Stimulated activated memory B cell treated with anti-CD40 and anti-IgM and Interleukin-4, amounts not matched to agents 10 μg/mL and 1 μg/mL and 100 μg/mL, for 72 hours (primary cell): ENCODE data around the gene LYSMD4.

Experiments used
- ATAC-seq: fragments of 150-1000 bp; cut with Tn5 transposase; 2 replicates; pipeline ENCODE4 v1.10.0; 2021
- H3K27ac Mint-ChIP-seq: one replicate; pipeline ENCODE4 v1.8.0; 2022; ENCODE audit warnings: mild to moderate bottlenecking, mixed read lengths
- H3K27me3 Mint-ChIP-seq: one replicate; pipeline ENCODE4 v1.8.0; 2022; ENCODE audit warnings: mixed read lengths
- H3K36me3 Mint-ChIP-seq: one replicate; pipeline ENCODE4 v1.8.0; 2022; ENCODE audit warnings: mixed read lengths
- H3K4me1 Mint-ChIP-seq: one replicate; pipeline ENCODE4 v1.8.0; 2022; ENCODE audit warnings: mixed read lengths
- H3K4me3 Mint-ChIP-seq: one replicate; pipeline ENCODE4 v1.8.0; 2022; ENCODE audit warnings: mild to moderate bottlenecking, moderate library complexity, mixed read lengths
- H3K9me3 Mint-ChIP-seq: one replicate; pipeline ENCODE4 v1.8.0; 2022; ENCODE audit warnings: mixed read lengths

The LYSMD4 gene

DNA sequence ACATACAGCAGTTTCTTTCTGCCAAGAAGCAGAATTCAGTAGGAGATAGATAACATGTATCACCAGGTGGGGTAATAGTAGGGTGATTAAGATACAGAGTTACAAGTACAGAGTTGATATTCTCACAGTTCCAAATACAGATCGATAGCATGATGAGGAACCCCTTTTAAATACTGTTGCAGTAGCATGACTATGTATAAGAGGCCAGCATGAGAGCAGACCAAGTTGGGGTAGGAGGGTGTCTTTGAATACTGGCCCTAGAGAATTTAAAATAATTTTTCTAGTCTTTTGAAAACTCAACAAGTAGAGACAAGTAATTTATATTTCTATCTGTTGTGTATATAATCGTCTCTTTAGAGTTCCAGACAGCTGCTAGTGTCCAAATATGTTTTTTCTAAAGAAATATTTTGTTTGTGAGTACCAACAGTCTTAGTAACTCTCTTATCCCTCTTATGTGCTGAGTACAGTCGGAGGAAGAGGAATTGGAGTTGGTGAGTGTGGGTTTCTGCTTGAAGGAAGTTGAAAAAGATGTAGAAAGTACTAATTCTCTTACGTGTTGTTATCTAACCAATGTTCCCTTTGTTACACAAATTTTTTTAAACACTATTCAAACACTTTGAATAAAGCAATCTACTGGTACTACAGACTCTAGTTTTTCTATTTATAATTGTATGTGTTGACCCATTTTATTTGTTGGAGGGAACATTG is 30.2 kb downstream of the LYSMD4 start:
- Mint-ChIP-seq H3K4me1 (peaks cover 29% of the 10 kb centered on the region), H3K27me3 (no peaks in the 10 kb centered on the region), H3K4me3 (no peak overlapping the region), H3K27ac (peak overlapping the region; percentile 62), H3K36me3 (peaks cover 10% of the 10 kb centered on the region), H3K9me3 (no peaks in the 10 kb centered on the region)
- ATAC-seq: no peak

DNA sequence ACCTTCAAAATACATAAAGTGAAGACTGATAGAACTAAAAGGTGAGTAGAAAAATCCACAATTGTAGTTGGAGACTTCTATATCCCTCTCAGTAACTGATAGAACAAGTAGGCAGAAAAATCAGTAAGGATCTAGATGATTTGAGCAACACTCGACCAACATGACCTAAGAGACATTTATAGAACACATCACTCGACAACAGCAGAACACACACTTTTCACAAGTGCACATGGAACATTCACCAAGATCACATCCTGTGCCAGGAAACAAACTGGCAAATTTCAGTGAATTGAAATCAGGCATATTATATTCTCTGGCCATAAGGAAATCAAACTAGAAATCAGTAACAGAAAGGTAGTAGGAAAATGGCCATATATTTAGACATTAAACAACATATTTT is 37.1 kb downstream of the LYSMD4 start:
- Mint-ChIP-seq H3K4me1 (peaks cover 9% of the 10 kb centered on the region), H3K4me3 (no peak overlapping the region), H3K36me3 (peaks cover 52% of the 10 kb centered on the region), H3K27me3 (no peaks in the 10 kb centered on the region), H3K9me3 (no peaks in the 10 kb centered on the region), H3K27ac (no peak overlapping the region)
- ATAC-seq: no peak

DNA sequence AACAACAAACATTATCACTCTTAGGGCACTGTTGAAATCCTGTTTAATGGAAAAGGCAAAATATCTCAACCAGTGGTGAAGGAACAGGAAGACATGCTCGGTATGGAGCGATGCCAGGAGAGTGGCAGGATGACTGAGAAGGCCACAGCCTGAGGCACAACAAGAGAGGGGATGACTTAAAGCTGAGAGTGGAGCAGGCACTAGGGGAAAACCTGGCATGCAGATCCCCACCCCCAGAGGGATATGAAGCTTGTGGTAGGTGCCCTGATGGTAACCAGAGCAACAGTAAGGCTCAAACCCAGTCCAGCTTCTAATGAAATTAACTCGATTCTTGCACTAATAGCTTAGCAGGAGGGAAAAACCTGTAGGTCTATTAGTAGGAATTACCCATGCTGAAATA is 40.4 kb downstream of the LYSMD4 start:
- Mint-ChIP-seq H3K4me3 (no peak overlapping the region), H3K36me3 (peaks cover 71% of the 10 kb centered on the region), H3K27me3 (no peaks in the 10 kb centered on the region), H3K9me3 (no peaks in the 10 kb centered on the region), H3K4me1 (peaks cover 14% of the 10 kb centered on the region), H3K27ac (peak overlapping the region; percentile 57)
- ATAC-seq: no peak

DNA sequence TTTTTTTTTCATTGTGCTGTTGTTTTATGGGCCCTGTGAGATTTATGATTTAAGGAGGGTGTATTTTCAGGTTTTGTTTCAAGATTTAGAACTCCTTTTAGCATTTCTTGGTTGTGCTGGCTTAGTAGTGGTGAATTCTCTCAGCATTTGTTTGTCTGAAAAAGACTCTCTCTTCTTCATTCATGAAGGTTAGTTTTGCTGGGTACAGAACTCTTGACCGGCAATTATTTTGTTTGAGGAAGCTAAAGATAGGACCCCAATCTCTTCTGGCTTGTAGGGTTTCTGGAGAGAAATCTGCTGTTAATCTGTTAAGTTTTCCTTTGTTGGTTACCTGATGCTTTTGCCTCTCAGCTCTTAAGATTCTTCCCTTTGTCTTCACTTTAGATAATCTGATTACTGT is 46.9 kb downstream of the LYSMD4 start:
- no peak overlapping the region for H3K27ac Mint-ChIP-seq
- H3K36me3 Mint-ChIP-seq: peaks cover 91% of the 10 kb centered on the region
- no peak overlapping the region for H3K4me3 Mint-ChIP-seq
- H3K4me1 Mint-ChIP-seq: peaks cover 22% of the 10 kb centered on the region
- no peak for ATAC-seq
- peaks cover 5% of the 10 kb centered on the region for H3K9me3 Mint-ChIP-seq
- H3K27me3 Mint-ChIP-seq: no peaks in the 10 kb centered on the region

DNA sequence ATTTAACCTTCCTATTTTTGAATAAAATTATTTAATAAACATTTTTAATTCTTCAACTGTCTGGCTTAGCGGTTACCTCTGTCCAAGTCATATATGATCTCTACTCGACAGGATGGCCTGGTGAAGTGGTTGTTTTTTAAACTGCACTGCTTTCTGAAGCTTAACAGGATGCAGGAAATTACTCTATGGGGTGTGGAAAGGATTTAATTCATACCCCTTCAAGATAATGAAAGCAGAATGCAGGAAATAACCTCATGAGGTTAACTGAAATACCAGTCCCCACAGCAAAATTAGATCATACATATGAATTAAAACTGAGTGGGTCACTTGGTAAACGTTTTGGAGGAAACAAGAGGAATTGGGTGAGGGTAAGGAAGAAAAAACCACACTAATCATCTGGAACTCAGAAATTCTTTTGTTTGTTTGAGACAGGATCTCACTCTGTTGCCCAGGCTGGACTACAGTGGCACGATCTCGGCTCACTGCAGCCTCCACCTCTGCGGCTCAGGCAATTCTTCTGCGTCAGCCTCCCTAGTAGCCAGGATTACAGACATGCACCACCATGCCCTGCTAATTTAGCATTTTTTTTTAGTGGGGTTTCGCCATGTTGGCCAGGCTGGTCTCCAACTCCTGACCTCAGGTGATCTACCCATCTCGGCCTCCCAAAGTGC is 50.1 kb downstream of the LYSMD4 start:
- peaks cover 5% of the 10 kb centered on the region for H3K9me3 Mint-ChIP-seq
- H3K4me1 Mint-ChIP-seq: peaks cover 24% of the 10 kb centered on the region
- H3K27me3 Mint-ChIP-seq: no peaks in the 10 kb centered on the region
- ATAC-seq: no peak
- no peak overlapping the region for H3K27ac Mint-ChIP-seq
- H3K36me3 Mint-ChIP-seq: peaks cover 91% of the 10 kb centered on the region
- H3K4me3 Mint-ChIP-seq: no peak overlapping the region

DNA sequence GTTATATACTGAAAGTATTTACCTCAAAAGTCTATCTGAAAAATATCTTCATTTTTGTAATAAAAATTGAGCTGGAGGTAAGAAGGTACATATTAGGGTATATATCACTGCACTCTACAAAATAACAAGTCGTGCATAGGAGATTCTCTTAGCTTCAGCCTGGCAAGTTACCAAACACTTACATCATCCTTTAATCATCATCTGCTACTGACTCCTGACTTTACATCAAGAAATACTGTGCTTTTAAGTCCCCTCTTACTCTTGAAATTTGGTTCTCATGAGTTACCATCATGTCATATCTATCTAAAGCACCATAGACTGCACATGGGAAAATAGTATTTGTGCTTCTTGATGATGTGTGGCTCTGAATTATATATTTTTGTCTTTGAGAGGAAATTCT is 50.8 kb downstream of the LYSMD4 start:
- ATAC-seq: no peak
- Mint-ChIP-seq H3K9me3 (peaks cover 5% of the 10 kb centered on the region), H3K27me3 (no peaks in the 10 kb centered on the region), H3K36me3 (peaks cover 90% of the 10 kb centered on the region), H3K4me1 (peaks cover 24% of the 10 kb centered on the region), H3K4me3 (no peak overlapping the region), H3K27ac (no peak overlapping the region)

DNA sequence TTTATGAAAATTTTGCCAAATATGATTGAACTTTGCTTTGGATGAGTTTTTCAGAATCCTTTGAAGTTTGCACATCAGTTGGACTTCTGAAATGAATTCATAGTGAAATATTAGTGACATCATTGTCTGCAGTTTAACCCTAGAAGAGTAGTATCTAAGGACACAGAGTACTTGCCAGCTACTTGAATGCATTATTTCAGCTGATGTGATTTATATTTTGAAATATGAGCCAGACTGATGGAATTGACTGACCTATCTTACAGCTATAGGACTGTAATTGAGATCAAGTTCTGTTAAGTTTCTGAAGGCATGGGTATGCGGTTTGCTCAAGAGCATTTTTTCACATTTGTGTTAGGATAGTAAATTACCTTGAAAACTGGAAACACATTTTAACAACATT is 51.2 kb downstream of the LYSMD4 start:
- Mint-ChIP-seq H3K9me3 (peaks cover 5% of the 10 kb centered on the region), H3K36me3 (peaks cover 90% of the 10 kb centered on the region), H3K4me3 (no peak overlapping the region), H3K27ac (no peak overlapping the region), H3K4me1 (peaks cover 24% of the 10 kb centered on the region), H3K27me3 (no peaks in the 10 kb centered on the region)
- ATAC-seq: no peak

DNA sequence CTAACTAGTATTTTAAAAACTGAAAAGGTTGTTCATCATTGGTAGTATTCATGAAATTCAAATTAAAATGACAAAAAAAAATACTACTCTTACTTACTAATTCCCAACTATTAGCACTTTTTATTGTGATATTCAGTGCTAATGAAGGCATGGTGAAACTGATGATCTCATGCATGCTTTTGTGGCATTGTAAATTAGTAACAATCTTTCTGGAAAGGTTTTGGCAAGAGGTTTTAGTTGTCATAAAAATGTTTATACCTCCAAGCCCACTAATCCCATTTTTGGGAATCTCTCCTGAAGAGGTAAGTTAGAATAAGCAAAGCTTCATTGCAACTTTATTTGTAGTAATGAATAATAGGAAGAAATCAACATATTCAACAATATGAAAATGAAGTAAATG is 53.0 kb downstream of the LYSMD4 start:
- no peak overlapping the region for H3K4me3 Mint-ChIP-seq
- H3K4me1 Mint-ChIP-seq: peaks cover 24% of the 10 kb centered on the region
- ATAC-seq: no peak
- peaks cover 3% of the 10 kb centered on the region for H3K9me3 Mint-ChIP-seq
- peak overlapping the region; percentile 45 for H3K27ac Mint-ChIP-seq
- no peaks in the 10 kb centered on the region for H3K27me3 Mint-ChIP-seq
- H3K36me3 Mint-ChIP-seq: peaks cover 90% of the 10 kb centered on the region

DNA sequence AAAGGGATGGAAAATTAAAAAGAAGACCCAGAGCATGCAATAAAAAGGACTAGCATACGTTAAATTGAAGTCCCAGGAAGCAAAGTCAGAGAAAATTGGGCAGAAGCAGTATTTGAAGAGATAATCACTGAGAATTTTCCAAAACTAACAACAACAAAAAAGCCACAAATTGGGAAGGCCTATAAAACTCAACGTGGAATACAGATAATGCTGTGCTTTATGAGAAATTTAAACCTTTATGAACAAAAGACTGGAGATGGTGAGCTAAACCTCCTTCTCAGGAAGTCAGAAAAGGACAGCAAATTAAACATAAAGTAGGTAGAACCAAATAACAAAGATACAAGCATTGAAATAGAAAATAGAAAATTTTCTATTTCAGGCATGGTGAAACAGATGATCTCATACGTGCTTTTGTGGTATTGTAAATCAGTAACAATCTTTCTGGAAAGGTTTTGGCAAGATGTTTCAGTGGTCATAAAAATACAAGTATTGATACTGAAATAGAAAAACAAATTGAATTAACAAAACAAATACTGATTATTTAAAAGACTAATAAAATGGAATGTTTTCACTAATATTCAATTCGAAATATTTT is 55.6 kb downstream of the LYSMD4 start:
- Mint-ChIP-seq H3K36me3 (peaks cover 82% of the 10 kb centered on the region), H3K27ac (no peak overlapping the region), H3K4me3 (no peak overlapping the region), H3K9me3 (no peaks in the 10 kb centered on the region), H3K4me1 (peaks cover 18% of the 10 kb centered on the region), H3K27me3 (no peaks in the 10 kb centered on the region)
- ATAC-seq: no peak
